Fibroblast of peridontal ligament (primary cell): ENCODE data around the gene PRTN3.
A peak's percentile ranks its signal among the peaks of the same experiment; 100 is the strongest.
"Not testable (repeated sequence)": the region's sequence is repeated elsewhere in the genome, so short reads cannot be mapped to it uniquely, and the experiment has no call there.

ENCODE experiments used
- DNase-seq: peaks from one replicate; pipeline ENCODE4 v3.0.0-alpha.2; 2010; ENCODE audit errors: extremely low read depth

The PRTN3 gene

DNA sequence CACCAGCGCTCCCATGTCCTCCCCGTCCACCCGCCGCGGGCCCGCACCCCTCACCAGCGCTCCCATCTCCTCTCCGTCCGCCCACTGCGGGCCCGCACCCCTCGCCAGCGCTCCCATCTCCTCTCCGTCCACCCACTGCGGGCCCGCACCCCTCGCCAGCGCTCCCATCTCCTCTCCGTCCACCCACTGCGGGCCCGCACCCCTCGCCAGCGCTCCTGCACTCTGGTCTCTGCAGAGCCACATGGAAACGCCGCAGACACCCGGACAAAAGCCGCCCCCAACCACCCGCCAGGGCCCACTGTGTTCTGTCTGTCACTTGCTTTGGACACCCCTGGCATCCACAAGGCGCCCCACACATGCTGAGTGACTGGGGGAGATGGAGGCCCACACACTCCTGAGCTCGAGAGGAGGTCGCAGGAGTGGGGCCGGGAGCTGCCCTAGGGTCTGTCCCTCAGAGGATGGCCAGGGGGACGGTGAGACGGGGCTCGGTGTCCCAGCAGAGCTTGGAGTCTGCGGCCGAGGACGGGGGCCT, 26.0 kb downstream of the PRTN3 start:
- DNase-seq = no peak

DNA sequence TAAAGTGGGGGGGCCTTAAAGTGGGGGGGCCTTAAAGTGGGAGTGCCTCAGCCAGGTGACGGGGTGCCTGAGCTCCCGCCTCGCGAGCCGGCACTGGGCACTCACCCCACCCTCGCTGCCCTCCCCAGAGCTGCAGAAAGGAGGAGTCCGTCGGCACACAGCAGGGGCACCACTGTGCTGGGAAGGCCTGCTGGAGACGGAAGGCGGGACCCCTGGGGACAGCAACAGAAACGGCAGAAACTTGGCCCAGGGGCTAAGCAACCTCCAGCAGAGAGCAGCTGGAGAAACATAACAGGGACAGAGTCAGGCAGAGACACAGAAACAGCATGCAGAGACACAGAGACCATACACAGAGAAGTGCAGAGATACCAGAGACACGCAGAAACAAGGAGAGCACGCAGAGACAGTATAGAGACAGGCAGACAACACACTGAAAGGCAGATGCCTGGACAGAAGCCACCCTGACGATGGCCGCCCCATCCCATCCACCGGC, 26.5 kb downstream of the PRTN3 start:
- no peak for DNase-seq

DNA sequence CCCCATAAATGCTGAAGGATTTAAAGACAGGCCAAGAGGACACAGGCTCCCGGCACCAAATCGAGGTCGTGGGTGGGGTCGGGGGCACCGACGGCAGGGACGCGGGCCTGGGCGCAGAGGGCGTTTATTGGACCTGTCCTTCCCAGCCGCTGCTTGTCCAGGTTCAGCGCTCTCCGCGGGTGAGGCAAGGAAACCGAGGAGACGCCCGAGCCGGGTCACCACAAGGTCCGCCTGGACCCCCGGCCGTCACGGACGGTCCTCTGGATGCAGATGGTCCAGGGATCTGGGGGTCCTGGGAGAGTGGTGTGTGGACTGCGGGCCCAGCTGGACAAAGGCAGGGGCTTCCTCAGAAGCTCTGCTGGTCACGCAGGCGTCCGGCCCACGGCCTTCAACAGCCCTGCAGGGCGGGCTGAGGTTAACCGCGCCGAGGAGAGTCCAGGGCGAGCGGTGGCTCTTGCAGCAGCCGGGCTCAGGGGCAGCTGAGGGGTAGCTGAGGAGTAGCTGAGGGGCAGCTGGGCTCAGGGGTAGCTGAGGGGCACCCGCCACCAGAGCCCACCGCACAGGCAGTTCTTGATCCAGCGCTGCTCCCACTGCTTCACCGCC, 27.2 kb downstream of the PRTN3 start:
- DNase-seq = no peak

DNA sequence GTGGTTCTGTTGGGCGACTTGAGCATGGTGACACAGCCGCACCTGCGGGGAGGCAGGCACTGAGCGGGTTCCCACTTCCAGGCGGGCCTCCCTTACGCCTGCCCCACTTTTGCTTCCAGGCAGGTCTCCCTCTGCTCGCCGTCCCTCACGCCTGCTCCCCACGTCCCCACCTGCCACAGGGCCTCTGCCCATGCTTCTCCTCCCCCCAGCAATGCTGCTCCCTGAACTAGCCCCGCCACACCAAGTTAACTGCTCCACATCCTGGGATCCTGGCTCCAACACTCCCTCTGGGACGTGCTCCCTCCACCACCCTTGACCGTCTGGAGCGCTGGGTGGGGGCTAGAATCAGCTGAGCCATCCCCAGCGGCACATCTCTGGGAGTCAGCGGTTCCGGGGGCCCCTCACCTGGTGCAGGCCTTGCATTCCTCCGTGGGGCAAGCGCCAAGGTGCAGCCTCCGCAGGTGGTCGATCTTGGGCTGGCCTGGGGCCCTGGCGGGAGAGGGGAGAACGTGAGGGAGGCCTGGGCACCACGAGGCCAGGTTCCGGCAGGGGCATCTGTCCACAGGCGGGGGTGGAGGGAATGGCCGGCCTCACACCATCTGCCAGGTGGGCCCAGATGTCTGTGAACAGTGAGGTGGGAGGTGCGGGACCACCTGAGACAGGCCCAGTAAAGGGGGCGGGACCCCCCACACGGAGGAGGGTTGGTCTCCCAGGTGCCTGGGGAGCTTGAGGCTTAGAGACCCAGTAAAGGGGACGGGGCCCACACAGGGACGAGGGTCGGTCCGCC, 27.9 kb downstream of the PRTN3 start:
- no peak for DNase-seq

DNA sequence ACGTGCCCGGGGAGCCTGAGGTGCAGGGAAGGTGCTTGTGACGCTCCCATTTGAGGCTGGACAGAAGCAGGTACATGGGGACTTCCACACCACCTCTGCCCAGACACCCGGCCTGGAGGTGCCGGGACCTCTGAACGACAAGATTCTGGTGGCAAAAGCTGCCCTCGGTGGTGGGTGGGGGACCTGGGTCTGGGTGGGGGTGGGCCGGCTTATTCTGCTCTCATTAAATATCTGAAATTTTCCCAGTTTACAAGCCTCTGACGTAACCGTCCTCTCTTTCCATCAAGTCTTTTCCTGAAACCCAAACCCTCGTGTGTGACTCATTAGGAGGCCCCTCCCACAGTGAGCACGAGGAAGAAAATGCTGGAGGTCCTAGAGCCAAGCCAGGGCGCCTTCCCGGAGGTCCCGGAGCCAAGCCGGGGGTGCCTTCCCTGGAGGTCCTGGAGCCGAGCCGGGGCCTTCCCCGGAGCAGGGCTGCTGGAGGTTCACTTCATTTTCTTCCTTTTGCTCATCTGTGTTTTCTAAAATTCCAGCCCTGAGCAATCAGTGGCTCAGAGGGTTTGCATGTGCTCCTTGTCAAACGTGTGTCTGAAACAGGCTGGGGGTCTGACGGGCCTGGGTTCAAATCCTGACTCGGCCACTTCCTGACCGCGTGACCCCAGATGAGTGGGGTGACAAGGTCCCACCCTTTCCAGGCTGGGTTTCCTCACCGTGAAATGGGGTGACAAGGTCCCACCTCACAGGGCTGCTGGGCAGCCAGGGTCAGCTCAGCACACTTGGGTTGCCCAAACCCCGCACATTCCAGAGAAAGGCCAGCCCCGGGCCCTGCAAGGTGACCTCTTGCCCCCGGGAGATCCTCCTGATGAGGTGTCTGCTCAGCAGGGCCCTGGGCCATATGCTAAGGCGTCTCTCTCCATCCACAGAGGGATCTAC, 28.7 kb downstream of the PRTN3 start:
- peak; percentile 97 for DNase-seq

DNA sequence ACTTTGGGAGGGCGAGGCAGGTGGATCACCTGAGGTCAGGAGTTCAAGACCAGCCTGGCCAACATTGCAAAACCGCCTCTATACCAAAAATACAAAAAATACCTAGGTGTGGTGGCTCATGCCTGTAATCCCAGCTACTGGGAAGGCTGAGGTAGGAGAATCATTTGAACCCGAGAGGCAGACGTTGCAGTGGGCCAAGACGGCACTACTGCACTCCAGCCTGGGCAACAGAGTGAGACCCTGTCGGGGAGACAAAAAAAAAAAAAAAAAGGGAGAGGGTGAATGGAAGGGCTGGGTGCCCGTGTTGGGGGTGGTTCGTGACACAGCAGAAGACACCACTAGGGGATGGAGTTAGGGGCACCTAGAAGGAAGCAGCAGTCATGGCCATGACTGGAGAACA, 29.5 kb downstream of the PRTN3 start:
- no peak for DNase-seq

DNA sequence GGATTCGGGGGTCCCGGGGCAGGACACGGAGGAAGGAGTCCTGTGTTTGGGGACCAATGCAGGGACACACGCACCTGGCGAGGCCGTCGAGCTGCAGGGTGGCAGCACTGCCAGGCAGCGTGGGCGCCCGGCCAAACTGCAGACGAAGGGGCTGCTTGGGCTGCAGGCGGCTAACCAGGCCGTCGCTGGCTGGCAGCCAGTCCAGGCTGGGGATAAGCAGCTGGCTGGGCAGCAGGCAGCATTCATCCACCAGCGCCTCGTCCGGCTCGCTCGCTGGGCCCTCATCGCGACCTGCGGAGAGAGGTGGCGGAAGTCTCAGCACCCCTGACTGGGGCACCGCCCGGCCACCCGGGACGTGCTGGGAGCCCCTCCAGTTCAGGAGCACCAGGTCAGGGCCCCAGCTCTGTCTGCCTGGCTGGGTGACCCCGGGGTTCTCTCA, 30.2 kb downstream of the PRTN3 start:
- no peak for DNase-seq

DNA sequence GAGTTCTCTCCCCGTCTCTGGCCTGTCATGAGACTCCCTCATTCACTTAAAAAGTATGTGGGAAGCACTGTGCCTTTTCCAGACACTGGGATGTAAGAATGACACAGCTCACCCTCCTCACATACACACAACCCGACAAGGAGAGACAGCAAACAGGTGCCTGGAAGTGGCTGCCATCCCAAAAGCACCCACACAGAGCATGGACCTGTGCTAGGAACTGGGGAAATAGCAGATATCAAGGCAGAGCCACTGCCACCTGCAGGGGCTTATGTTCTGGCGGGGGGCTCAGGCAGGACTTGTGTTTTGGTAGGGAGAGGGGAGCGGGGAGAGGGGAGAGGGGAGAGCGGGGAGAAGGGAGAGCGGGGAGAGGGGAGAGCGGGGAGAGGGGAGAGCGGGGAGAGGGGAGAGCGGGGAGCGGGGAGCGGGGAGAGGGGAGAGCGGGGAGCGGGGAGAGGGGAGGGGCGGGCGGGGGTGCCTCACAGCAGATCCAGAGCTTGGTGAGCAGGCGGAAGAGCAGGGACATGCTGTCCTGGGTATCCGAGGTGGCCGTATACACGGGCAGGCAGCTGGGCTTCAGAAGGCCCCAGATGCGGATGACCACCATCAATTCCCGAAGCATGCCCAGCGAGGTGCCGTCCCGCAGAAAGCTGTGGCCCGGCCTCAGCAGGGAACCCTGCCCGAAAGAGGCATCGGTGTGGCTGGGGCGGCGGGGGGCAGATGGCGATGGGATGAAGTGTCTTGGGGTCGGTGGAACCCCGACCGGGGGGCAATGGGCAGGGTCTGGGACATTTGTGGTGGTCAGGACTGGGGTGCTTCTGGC, 30.9 kb downstream of the PRTN3 start:
- no peak for DNase-seq

DNA sequence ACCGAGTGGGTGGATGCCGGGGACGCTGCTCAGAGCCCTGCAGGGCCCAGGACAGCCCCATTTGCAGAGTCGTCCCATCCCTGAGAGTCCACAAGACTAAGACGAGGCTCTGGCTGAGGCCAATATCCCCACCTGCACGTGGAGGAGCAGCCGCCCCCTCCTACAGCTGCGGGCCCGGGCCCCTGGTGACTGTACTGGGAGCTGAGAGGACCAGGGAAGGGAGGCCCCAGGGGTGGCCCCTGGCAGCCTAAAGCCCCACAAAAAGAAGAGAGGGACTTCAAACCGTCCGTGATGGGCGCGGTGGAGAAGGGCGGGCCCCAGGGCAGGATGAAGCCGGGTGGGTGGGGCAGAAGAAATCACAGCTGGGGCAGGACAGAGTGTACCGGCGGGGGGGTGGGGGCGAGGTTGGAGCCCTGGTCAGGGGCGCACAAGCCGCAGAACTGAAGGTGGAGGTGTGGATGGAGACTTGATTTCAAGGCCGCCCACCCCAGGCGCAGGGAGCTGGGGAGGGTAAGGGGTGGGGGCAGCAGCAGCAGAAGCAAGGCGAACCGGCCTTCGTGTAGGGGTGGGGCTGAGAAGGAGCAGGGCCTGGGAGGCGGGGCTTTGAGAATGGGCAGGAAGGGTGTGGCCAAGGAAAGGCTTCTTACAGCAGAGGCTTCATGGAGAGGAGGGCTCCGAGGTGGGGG, 31.6 kb downstream of the PRTN3 start:
- no peak for DNase-seq

DNA sequence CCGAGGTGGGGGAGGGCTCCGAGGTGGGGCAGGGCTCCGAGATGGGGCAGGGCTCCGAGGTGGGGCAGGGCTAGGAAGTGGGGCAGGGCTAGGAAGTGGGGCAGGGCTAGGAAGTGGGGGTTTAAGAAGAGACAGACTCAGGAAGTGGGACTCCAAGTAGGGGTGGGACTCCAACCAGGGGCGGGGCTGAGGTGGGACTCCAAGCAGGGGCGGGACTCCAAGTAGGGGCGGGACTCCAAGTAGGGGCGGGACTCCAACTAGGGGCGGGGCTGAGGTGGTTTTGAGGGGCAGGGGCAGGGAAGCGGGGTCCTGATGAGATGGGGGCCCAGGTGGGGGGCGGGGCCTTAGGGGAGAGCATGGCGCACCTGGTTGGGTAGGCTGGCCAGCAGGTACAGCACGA, 32.3 kb downstream of the PRTN3 start:
- DNase-seq = no peak

DNA sequence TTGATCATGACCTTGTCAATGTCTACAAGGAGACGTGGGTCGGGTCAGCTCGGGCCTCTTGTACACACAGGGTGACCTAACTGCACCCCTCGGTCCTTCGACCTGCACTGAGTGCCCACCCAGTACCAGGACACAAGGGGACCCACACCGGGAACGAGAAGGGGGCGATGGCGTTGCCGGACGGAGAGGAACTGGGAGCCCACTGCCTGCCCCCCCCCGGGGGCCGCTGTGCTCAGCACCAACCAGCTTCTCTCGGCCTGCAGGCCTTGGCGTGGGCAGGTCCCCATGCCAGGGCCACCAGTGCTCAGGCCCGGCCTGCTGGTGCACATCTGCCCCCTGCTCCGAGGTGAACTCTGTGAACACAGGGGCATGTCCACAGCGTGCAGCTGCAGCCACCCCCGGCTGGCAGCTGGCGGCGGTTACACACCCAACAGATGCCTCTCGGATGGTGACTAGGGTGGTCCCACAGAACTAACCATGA, 32.8 kb downstream of the PRTN3 start:
- no peak for DNase-seq

DNA sequence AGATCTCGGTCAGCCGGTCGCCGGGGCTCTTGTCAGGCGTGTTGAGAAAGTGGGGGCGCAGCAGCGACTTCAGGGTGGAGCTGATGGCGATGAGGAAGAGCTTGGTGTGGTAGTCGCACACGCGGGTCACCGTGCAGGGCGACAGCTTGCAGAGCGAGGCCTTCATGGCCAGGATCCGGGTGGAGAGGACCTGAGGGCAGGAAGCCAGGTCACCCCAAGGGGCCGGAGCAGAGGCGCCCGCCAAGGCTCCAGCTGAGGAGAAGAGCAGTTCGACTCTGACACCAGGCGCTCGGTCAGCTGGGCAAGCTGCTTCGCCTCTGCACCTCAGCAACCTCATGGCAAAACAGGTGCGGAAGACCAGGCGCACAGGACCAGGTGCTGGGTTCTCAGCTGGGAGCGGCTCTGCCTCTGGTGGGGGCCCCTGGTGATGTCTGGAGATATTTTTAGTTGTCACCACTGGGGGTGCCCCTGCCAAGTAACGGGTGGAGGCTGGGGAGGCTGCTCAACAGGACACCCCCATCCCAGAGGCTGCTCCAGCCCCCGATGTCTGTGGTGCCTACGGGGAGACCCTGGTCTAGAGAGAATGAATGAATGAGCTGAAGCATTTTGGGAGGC, 34.6 kb downstream of the PRTN3 start:
- no peak for DNase-seq

DNA sequence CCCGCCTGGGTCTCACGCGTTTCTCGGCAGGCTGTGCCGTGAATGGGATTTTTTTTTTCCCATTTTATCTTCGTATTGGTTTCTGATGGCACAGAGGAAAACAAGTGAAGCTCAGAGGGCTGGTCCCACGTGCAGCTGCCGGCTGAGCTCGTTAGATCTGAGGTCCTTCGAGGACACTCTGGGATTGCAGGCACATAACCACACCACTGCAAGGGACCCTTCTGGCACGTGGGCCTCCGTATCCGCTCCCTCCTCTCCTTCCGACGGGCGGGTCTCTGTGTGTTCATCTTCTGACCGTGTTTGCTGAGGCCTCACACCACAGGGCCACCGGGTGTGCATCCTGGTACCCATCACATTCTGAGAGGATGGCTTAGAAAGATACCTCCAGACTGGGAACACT, 35.3 kb downstream of the PRTN3 start:
- no peak for DNase-seq

DNA sequence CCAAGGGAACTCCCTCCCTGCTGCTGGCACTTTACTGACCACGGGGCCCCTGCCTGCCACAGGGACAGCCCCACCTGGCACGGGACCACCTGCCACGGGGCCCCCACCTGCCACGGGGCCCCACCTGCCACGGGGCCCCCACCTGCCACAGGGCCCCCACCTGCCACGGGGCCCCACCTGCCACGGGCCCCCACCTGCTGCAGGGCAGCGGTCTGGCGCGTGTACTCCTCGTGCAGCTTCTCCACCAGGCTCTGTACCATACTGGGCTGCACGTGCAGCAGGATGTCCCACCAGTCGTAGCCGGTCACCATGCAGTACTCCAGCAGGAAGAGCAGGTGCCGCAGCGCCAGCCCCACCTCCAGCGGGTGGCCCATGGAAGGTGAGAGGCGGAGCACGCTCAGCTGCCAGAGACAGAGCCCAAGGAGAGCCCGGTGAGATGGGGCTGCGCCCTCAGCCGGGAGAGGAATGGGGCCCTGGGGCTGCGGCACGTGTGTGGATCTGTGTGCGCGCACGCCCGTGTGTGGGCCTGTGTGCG, 36.0 kb downstream of the PRTN3 start:
- no peak for DNase-seq

DNA sequence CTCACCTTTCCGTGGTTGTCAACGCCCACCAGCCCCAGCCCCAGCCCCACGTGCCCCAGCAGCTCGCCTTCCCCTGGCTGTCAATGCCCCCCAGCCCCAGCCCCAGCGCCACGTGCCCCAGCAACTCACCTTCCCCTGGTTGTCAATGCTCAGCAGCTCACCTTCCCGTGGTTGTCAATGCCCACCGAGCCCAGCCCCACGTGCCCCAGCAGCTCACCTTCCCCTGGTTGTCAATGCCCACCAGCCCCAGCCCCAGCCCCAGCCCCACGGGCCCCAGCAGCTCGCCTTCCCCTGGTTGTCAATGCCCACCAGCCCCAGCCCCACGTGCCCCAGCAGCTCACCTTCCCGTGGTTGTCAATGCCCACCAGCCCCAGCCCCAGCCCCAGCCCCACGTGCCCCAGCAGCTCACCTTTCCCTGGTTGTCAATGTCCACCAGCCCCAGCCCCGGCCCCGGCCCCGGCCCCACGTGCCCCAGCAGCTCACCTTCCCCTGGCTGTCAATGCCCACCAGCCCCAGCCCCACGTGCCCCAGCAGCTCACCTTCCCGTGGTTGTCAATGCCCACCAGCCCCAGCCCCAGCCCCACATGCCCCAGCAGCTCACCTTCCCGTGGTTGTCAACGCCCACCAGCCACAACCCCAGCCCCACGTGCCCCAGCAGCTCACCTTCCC, 37.3 kb downstream of the PRTN3 start:
- DNase-seq = not testable (repeated sequence)

DNA sequence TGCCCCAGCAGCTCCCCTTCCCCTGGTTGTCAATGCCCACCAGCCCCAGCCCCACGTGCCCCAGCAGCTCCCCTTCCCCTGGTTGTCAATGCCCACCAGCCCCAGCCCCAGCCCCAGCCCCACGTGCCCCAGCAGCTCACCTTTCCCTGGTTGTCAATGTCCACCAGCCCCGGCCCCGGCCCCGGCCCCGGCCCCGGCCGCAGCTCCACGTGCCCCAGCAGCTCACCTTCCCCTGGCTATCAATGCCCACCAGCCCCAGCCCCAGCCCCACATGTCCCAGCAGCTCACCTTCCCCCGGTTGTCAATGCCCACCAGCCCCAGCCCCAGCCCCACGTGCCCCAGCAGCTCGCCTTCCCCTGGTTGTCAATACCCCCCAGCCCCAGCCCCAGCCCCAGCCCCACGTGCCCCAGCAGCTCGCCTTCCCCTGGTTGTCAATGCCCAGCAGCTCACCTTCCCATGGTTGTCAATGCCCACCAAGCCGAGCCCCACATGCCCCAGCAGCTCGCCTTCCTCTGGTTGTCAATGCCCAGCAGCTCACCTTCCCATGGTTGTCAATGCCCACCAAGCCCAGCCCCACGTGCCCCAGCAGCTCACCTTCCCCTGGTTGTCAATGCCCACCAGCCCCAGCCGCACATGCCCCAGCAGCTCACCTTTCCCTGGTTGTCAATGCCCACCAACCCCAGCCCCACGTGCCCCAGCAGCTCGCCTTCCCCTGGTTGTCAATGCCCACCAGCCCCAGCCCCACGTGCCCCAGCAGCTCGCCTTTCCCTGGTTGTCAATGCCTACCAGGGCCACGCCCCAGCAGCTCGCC, 38.2 kb downstream of the PRTN3 start:
- not testable (repeated sequence) for DNase-seq

DNA sequence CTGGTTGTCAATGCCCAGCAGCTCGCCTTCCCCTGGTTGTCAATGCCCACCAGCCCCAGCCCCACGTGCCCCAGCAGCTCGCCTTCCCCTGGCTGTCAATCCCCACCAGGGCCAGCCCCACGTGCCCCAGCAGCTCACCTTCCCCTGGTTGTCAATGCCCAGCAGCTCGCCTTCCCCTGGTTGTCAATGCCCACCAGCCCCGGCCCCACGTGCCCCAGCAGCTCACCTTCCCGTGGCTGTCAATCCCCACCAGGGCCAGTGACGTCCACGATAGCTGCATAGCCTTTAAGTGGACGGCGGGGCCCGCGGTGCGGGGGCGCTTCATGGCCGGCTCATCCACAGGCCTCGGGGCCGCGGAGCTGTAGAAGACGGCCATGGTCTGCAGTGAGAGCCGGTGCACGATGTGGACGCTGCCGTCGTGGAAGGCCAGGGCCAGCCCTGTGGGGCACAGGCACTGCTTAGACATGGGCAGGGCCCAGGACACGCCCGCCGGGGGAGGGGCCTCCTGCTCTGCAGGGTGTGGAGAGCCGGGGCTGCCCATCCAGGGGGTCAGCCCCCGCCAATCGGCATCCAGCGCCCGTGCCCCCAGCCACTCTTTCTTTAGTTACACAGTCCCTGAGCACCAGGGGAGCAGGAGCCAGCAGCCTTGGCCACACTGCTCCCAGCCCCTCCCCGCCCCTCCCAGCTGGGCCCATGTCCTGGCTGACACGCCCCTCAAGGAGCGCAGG, 39.1 kb downstream of the PRTN3 start:
- DNase-seq = no peak
